ENCODE measurements around the gene CDC25A.

The CDC25A gene

DNA sequence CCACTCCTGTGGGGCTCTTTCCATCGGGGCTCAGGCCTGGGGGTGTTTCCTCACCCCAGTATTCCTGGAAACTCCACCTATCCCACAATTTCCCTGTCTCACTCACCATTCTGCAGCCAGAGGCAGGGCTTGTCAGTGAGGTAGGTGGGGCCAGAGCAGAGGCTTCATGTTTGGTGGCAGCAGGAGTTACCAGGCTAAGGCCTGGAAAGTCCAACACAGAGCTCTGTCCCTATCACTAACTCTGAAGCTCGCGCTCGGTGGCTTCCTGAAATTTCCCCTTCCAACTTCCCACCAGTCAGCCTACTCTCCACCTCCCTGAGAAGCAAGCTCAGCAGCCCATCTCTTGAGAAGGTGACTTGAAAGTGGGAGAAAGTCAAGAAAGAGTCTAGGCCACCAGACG lies 44.2 kb downstream of the CDC25A start:
- H4K20me1 ChIP-seq (ENCODE audit: insufficient read depth, low read length) = no peaks in the 10 kb centered on the region
- no peaks in the 10 kb centered on the region for H3K27me3 ChIP-seq (ENCODE audit: insufficient read depth, low read length)
- H3K36me3 ChIP-seq (ENCODE audit: insufficient read depth, low read length) = no peaks in the 10 kb centered on the region

DNA sequence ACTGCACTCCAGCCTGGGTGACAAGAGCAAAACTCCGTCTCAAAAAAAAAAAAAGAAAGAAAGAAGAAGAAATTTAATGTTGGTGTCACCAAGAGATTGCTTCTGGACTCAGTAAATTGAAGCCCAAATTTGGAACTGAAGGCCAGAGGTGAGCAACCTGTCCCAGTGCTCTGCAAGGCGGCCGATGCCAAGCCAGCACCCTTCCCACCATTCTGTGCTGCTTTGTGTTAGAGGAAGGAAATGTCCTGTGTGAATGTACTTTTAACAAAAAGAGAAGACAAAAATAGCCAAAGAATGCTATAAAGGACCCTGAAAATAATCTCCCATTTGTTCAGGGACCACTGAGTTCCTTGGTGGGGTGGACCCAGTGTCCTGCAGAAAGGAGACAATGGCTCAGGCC lies 44.6 kb downstream of the CDC25A start:
- H3K4me2 ChIP-seq (ENCODE audit: low read length) = no peak overlapping the region
- H3K36me3 ChIP-seq (ENCODE audit: insufficient read depth, low read length) = no peaks in the 10 kb centered on the region
- TF ChIP-seq, protein P1, sequence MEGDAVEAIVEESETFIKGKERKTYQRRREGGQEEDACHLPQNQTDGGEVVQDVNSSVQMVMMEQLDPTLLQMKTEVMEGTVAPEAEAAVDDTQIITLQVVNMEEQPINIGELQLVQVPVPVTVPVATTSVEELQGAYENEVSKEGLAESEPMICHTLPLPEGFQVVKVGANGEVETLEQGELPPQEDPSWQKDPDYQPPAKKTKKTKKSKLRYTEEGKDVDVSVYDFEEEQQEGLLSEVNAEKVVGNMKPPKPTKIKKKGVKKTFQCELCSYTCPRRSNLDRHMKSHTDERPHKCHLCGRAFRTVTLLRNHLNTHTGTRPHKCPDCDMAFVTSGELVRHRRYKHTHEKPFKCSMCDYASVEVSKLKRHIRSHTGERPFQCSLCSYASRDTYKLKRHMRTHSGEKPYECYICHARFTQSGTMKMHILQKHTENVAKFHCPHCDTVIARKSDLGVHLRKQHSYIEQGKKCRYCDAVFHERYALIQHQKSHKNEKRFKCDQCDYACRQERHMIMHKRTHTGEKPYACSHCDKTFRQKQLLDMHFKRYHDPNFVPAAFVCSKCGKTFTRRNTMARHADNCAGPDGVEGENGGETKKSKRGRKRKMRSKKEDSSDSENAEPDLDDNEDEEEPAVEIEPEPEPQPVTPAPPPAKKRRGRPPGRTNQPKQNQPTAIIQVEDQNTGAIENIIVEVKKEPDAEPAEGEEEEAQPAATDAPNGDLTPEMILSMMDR (IDR thresholded peaks at IDR 0.05; ENCODE audit: low read length) = no peak
- TF ChIP-seq EZH2 (IDR thresholded peaks at IDR 0.05; ENCODE audit: borderline replicate concordance, low read length) = no peak
- no peak overlapping the region for H3K27ac ChIP-seq (ENCODE audit: low read depth, low read length, poor library complexity, severe bottlenecking)
- no peaks in the 10 kb centered on the region for H3F3A ChIP-seq (ENCODE audit: insufficient read depth, low read length)
- no peaks in the 10 kb centered on the region for H3K27me3 ChIP-seq (ENCODE audit: insufficient read depth, low read length)
- no peak overlapping the region for H3K4me3 ChIP-seq (ENCODE audit: low read depth, low read length, poor library complexity, severe bottlenecking)
- no peaks in the 10 kb centered on the region for H3K9me3 ChIP-seq (ENCODE audit: low read length)
- peaks cover 15% of the 10 kb centered on the region for H3K4me1 ChIP-seq (ENCODE audit: insufficient read depth, low read length, severe bottlenecking)
- H4K20me1 ChIP-seq (ENCODE audit: insufficient read depth, low read length) = no peaks in the 10 kb centered on the region
- H3K79me2 ChIP-seq (ENCODE audit: insufficient read depth, low read length) = no peaks in the 10 kb centered on the region
- H2AFZ ChIP-seq (ENCODE audit: low read length) = no peak overlapping the region
- no peaks in the 10 kb centered on the region for H3K9me2 ChIP-seq (ENCODE audit: low read depth, low read length)
- H3K9ac ChIP-seq (ENCODE audit: low read length) = no peak overlapping the region

More for the DNA sequence above, 44.2 kb downstream of the CDC25A start:
- H3K9ac ChIP-seq (ENCODE audit: low read length) = no peak overlapping the region
- no peak overlapping the region for H2AFZ ChIP-seq (ENCODE audit: low read length)
- H3F3A ChIP-seq (ENCODE audit: insufficient read depth, low read length) = no peaks in the 10 kb centered on the region
- peaks cover 15% of the 10 kb centered on the region for H3K4me1 ChIP-seq (ENCODE audit: insufficient read depth, low read length, severe bottlenecking)
- no peak overlapping the region for H3K27ac ChIP-seq (ENCODE audit: low read depth, low read length, poor library complexity, severe bottlenecking)
- H3K4me3 ChIP-seq (ENCODE audit: low read depth, low read length, poor library complexity, severe bottlenecking) = no peak overlapping the region
- TF ChIP-seq, protein P1 (IDR thresholded peaks at IDR 0.05; ENCODE audit: low read length) = no peak
- TF ChIP-seq EZH2 (IDR thresholded peaks at IDR 0.05; ENCODE audit: borderline replicate concordance, low read length) = no peak
- H3K9me3 ChIP-seq (ENCODE audit: low read length) = no peaks in the 10 kb centered on the region
- no peaks in the 10 kb centered on the region for H3K9me2 ChIP-seq (ENCODE audit: low read depth, low read length)
- H3K4me2 ChIP-seq (ENCODE audit: low read length) = no peak overlapping the region
- no peaks in the 10 kb centered on the region for H3K79me2 ChIP-seq (ENCODE audit: insufficient read depth, low read length)

DNA sequence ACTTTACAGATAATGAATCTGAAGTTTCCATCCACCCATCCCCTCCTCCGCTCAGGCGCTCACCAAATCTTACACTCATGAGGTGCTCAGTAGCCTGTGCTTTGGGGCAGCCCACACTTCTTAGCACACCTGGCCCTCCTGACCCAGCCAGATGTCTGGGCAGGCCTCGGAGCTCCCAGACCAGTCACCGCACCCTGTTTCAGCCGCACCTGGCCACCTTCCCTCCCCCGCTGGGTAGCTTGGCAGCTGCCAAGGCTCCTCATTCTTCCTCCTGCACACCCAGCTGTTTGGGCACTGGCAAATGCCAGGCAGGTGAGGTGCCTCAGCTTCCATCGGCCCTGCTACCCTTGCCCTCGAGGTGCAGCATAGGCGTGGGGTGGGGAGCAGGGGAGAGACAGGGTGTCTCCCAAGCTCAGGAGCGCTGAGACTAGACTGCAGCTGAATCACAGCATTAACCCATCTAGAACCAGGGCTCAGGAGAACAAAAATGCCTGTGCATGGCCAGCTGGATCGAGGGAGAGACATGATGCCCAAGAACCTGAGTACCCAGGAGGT lies 45.8 kb downstream of the CDC25A start:
- H3K4me3 ChIP-seq (ENCODE audit: low read depth, low read length, poor library complexity, severe bottlenecking) = no peak overlapping the region
- no peaks in the 10 kb centered on the region for H3K36me3 ChIP-seq (ENCODE audit: insufficient read depth, low read length)
- H3K4me2 ChIP-seq (ENCODE audit: low read length) = no peak overlapping the region; the same call in 1 of the 2 replicates
- H3K9ac ChIP-seq (ENCODE audit: low read length) = no peak overlapping the region
- no peaks in the 10 kb centered on the region for H3F3A ChIP-seq (ENCODE audit: insufficient read depth, low read length)
- H3K27ac ChIP-seq (ENCODE audit: low read depth, low read length, poor library complexity, severe bottlenecking) = no peak overlapping the region
- no peaks in the 10 kb centered on the region for H3K27me3 ChIP-seq (ENCODE audit: insufficient read depth, low read length)
- TF ChIP-seq EZH2 (IDR thresholded peaks at IDR 0.05; ENCODE audit: borderline replicate concordance, low read length) = no peak
- TF ChIP-seq, protein P1 (IDR thresholded peaks at IDR 0.05; ENCODE audit: low read length) = no peak
- H3K79me2 ChIP-seq (ENCODE audit: insufficient read depth, low read length) = no peaks in the 10 kb centered on the region
- no peak overlapping the region for H2AFZ ChIP-seq (ENCODE audit: low read length)
- peaks cover 15% of the 10 kb centered on the region for H3K4me1 ChIP-seq (ENCODE audit: insufficient read depth, low read length, severe bottlenecking)
- no peaks in the 10 kb centered on the region for H4K20me1 ChIP-seq (ENCODE audit: insufficient read depth, low read length)
- no peaks in the 10 kb centered on the region for H3K9me2 ChIP-seq (ENCODE audit: low read depth, low read length)
- no peaks in the 10 kb centered on the region for H3K9me3 ChIP-seq (ENCODE audit: low read length)
